H9 (cell line): ENCODE data around the gene SF3A1. TPM values are rescaled to one million over a fixed set of nuclear protein-coding genes. Genes with fewer than 3 reads are reported as not detected.

Source experiments
- DNase-seq: peaks from one replicate; pipeline ENCODE4 v3.0.0-alpha.2; 2017
- H2AFZ ChIP-seq: one replicate; pipeline ENCODE4 v1.6.1; 2013; ENCODE audit warnings: mild to moderate bottlenecking, low read length, control low read depth, moderate library complexity
- H2AK5ac ChIP-seq: 2 replicates; pipeline ENCODE4 v1.6.1; 2013; ENCODE audit warnings: low read length, control low read depth, mixed read lengths; ENCODE audit not compliant: insufficient read length
- H2BK120ac ChIP-seq: one replicate; pipeline ENCODE4 v1.6.1; 2013; ENCODE audit warnings: low read depth, mild to moderate bottlenecking, low read length, control low read depth, inconsistent platforms; ENCODE audit not compliant: poor library complexity, severe bottlenecking
- H2BK12ac ChIP-seq: 2 replicates; pipeline ENCODE4 v1.6.1; 2013; ENCODE audit warnings: low read length, control low read depth, mixed read lengths, low read depth; ENCODE audit not compliant: insufficient read length
- H2BK15ac ChIP-seq: 2 replicates; pipeline ENCODE4 v1.6.1; 2013; ENCODE audit warnings: low read depth, low read length, control low read depth
- H2BK20ac ChIP-seq: one replicate; pipeline ENCODE4 v1.6.1; 2013; ENCODE audit warnings: low read depth, mild to moderate bottlenecking, low read length, control low read depth, inconsistent platforms; ENCODE audit not compliant: poor library complexity, severe bottlenecking
- H2BK5ac ChIP-seq: 2 replicates; pipeline ENCODE4 v1.6.1; 2013; ENCODE audit warnings: low read length, control low read depth, mixed read lengths; ENCODE audit not compliant: insufficient read length
- H3K14ac ChIP-seq: 2 replicates; pipeline ENCODE4 v1.6.1; 2013; ENCODE audit warnings: low read length, control low read depth; ENCODE audit not compliant: insufficient read depth
- H3K18ac ChIP-seq: 2 replicates; pipeline ENCODE4 v1.6.1; 2013; ENCODE audit warnings: low read depth, mild to moderate bottlenecking, mixed read lengths, low read length, control low read depth; ENCODE audit not compliant: insufficient read length
- H3K23ac ChIP-seq: 2 replicates; pipeline ENCODE4 v1.6.1; 2013; ENCODE audit warnings: low read length, control low read depth, mixed read lengths, low read depth; ENCODE audit not compliant: insufficient read length
- H3K23me2 ChIP-seq: 2 replicates; pipeline ENCODE4 v1.6.1; 2013; ENCODE audit warnings: low read depth, mild to moderate bottlenecking, mixed read lengths, low read length, control low read depth; ENCODE audit not compliant: insufficient read length, poor library complexity, severe bottlenecking
- H3K27ac ChIP-seq: 2 replicates; pipeline ENCODE4 v1.5.1; 2013; ENCODE audit warnings: low read length, control low read depth, mixed read lengths, low read depth; ENCODE audit not compliant: insufficient read length
- H3K27me3 ChIP-seq: 2 replicates; pipeline ENCODE4 v1.6.1; 2013; ENCODE audit warnings: low read length, control low read depth, inconsistent platforms; ENCODE audit not compliant: insufficient read depth
- H3K4ac ChIP-seq: 2 replicates; pipeline ENCODE4 v1.6.1; 2013; ENCODE audit warnings: low read depth, mild to moderate bottlenecking, control low read depth, inconsistent platforms, low read length, moderate library complexity
- H3K4me1 ChIP-seq: 2 replicates; pipeline ENCODE4 v1.6.1; 2013; ENCODE audit warnings: low read length, control low read depth, inconsistent platforms; ENCODE audit not compliant: insufficient read depth
- H3K4me2 ChIP-seq: 2 replicates; pipeline ENCODE4 v1.6.1; 2013; ENCODE audit warnings: low read length, control low read depth, mixed read lengths; ENCODE audit not compliant: insufficient read length, insufficient read depth
- H3K56ac ChIP-seq: 2 replicates; pipeline ENCODE4 v1.6.1; 2013; ENCODE audit warnings: low read depth, mild to moderate bottlenecking, mixed read lengths, low read length, control low read depth; ENCODE audit not compliant: insufficient read length
- H3K79me1 ChIP-seq: 2 replicates; pipeline ENCODE4 v1.6.1; 2013; ENCODE audit warnings: low read depth, mild to moderate bottlenecking, moderate library complexity, low read length, control low read depth, inconsistent platforms; ENCODE audit not compliant: insufficient read depth, poor library complexity, severe bottlenecking
- H3K79me2 ChIP-seq: 2 replicates; pipeline ENCODE4 v1.6.1; 2013; ENCODE audit warnings: low read length, control low read depth, inconsistent platforms; ENCODE audit not compliant: insufficient read depth
- H3K9ac ChIP-seq: 2 replicates; pipeline ENCODE4 v1.6.1; 2013; ENCODE audit warnings: low read length, control low read depth, mixed read lengths; ENCODE audit not compliant: insufficient read length; ENCODE audit errors: extremely low read depth
- H3K9me3 ChIP-seq: one replicate; pipeline ENCODE4 v1.6.1; 2013; ENCODE audit warnings: low read depth, low read length, inconsistent platforms; ENCODE audit not compliant: control insufficient read depth
- H3T11ph ChIP-seq: one replicate; pipeline ENCODE4 v1.6.1; 2013; ENCODE audit warnings: mild to moderate bottlenecking, low read length, control low read depth, inconsistent platforms
- H4K20me1 ChIP-seq: one replicate; pipeline ENCODE4 v1.6.1; 2013; ENCODE audit not compliant: control insufficient read depth, insufficient read length, insufficient read depth
- H4K5ac ChIP-seq: 2 replicates; pipeline ENCODE4 v1.6.1; 2013; ENCODE audit warnings: low read depth, mild to moderate bottlenecking, mixed read lengths, low read length, control low read depth; ENCODE audit not compliant: insufficient read length
- H4K8ac ChIP-seq: replicated peaks from 2 replicates; pipeline ENCODE4 v1.6.1; 2013; ENCODE audit warnings: low read length, control low read depth, mixed read lengths, low read depth; ENCODE audit not compliant: insufficient read length
- H4K91ac ChIP-seq: 2 replicates; pipeline ENCODE4 v1.6.1; 2013; ENCODE audit warnings: low read depth, mild to moderate bottlenecking, moderate library complexity, mixed read lengths, low read length, control low read depth; ENCODE audit not compliant: insufficient read length
- H3K27ac Mint-ChIP-seq, 3 experiments: 2 replicates in 2 of 3; 3 replicates in 1 of 3; pipeline ENCODE4 v1.8.0; 2020 to 2021; ENCODE audit warnings: mixed read lengths in 3 of 3, mild to moderate bottlenecking in 1 of 3, moderate library complexity in 1 of 3
- H3K27me3 Mint-ChIP-seq: 2 replicates; pipeline ENCODE4 v1.8.0; 2021; ENCODE audit warnings: low read depth, mild to moderate bottlenecking, moderate library complexity, mixed read lengths
- H3K36me3 Mint-ChIP-seq, 3 experiments: 2 replicates in 2 of 3; 3 replicates in 1 of 3; pipeline ENCODE4 v1.8.0; 2020 to 2021; ENCODE audit warnings: low read depth in 3 of 3, mixed read lengths in 3 of 3; ENCODE audit not compliant: insufficient read depth in 1 of 3
- H3K4me1 Mint-ChIP-seq, 2 experiments: 2 replicates each; pipeline ENCODE4 v1.8.0; 2020; ENCODE audit warnings: mixed read lengths in 2 of 2
- H3K4me3 Mint-ChIP-seq, 2 experiments: 2 replicates in 1 of 2; 3 replicates in 1 of 2; pipeline ENCODE4 v1.8.0; 2020 to 2021; ENCODE audit warnings: mild to moderate bottlenecking in 2 of 2, mixed read lengths in 2 of 2, moderate library complexity in 1 of 2
- H3K9me3 Mint-ChIP-seq, 2 experiments: 2 replicates in 1 of 2; 3 replicates in 1 of 2; pipeline ENCODE4 v1.8.0; 2020; ENCODE audit warnings: mild to moderate bottlenecking in 2 of 2, mixed read lengths in 2 of 2, moderate library complexity in 1 of 2
- WGBS: extraction: QIAGEN DNeasy Blood & Tissue Kit; methylation state at CpG from one replicate; pipeline ENCODE4 v1.1.7; 2013; ENCODE audit warnings: missing lambda C conversion rate, low lambda C conversion rate, mixed read lengths; ENCODE audit not compliant: insufficient read length; ENCODE audit errors: extremely low coverage; 5-methylcytosine and 5-hydroxymethylcytosine counted together
- total RNA-seq: library from RNA; stranded (reverse); gene quantifications from 2 replicates; pipeline ENCODE4 v1.2.1, GENCODE V29; 2021
- TF ChIP-seq, protein P1 (sequence below): fragments of 200-600 bp; sonication (generic); conservative IDR thresholded peaks from 3 replicates; pipeline ENCODE4 v1.8.0; 2021; ENCODE audit warnings: antibody characterized with exemption, mild to moderate bottlenecking

The SF3A1 gene
- total RNA-seq, 1 experiment from 2014 or later, result 225 TPM

DNA sequence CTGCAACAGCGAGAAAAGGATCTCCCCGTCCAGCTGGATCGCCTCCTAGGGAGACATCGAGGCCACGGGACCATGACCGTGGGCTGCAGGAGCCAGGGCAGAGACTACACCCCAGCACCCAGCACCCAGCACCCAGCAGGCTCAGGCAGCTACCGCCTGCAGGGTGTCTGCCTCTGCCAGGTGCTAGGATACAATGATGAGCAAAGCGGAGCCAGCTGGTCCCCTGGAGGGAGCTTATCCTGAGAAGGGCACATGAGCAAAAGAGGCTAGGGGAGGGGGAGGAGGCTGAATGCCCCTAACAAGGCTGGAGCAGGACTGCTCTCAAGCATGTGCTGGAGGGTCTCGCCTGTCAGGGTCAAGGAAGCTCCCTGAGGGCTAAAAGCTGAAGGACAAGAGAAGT, 62.6 kb downstream of the SF3A1 start:
- no CpG with 5 or more reads among the region's 9 CpGs for WGBS
- peak overlapping the region in 2 of 3 experiments; percentile 49 to 55; a peak in 2 of 7 replicates for H3K27ac Mint-ChIP-seq

More for the DNA sequence above, 62.6 kb downstream of the SF3A1 start:
- H2BK15ac ChIP-seq, result no peak overlapping the region
- no peak overlapping the region for H3T11ph ChIP-seq
- no peak overlapping the region for H3K56ac ChIP-seq
- Mint-ChIP-seq H3K9me3 (peaks cover 0 to under 1% of the 10 kb centered on the region in 2 experiments; a peak in 1 of 5 replicates), H3K36me3 (peaks cover 4 to 12% (median 5%) of the 10 kb centered on the region in 3 experiments; a peak in 5 of 7 replicates), H3K27me3 (no peaks in the 10 kb centered on the region), H3K4me3 (no peak overlapping the region), H3K4me1 (peaks cover 2 to 10% of the 10 kb centered on the region in 2 experiments; a peak in 3 of 4 replicates)
- H3K9me3 ChIP-seq, result no peaks in the 10 kb centered on the region
- no peak overlapping the region for H3K27ac ChIP-seq
- H2BK120ac ChIP-seq, result no peak overlapping the region
- H3K9ac ChIP-seq, result no peak overlapping the region
- no peak overlapping the region for H2BK12ac ChIP-seq
- H3K4me2 ChIP-seq, result no peak overlapping the region
- no peak overlapping the region for H2AFZ ChIP-seq
- H2AK5ac ChIP-seq, result no peak overlapping the region
- no peak overlapping the region for H3K4ac ChIP-seq
- H3K27me3 ChIP-seq, result no peaks in the 10 kb centered on the region
- no peak overlapping the region for H4K91ac ChIP-seq
- no peaks in the 10 kb centered on the region for H3K79me1 ChIP-seq
- TF ChIP-seq, protein P1, sequence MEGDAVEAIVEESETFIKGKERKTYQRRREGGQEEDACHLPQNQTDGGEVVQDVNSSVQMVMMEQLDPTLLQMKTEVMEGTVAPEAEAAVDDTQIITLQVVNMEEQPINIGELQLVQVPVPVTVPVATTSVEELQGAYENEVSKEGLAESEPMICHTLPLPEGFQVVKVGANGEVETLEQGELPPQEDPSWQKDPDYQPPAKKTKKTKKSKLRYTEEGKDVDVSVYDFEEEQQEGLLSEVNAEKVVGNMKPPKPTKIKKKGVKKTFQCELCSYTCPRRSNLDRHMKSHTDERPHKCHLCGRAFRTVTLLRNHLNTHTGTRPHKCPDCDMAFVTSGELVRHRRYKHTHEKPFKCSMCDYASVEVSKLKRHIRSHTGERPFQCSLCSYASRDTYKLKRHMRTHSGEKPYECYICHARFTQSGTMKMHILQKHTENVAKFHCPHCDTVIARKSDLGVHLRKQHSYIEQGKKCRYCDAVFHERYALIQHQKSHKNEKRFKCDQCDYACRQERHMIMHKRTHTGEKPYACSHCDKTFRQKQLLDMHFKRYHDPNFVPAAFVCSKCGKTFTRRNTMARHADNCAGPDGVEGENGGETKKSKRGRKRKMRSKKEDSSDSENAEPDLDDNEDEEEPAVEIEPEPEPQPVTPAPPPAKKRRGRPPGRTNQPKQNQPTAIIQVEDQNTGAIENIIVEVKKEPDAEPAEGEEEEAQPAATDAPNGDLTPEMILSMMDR, result no peak
- peaks cover 5% of the 10 kb centered on the region for H3K23me2 ChIP-seq
- H3K14ac ChIP-seq, result no peak overlapping the region
- no peak overlapping the region for H3K23ac ChIP-seq
- H4K8ac ChIP-seq, result no peak overlapping the region
- H4K20me1 ChIP-seq, result no peaks in the 10 kb centered on the region
- no peak overlapping the region for H2BK5ac ChIP-seq
- no peaks in the 10 kb centered on the region for H3K79me2 ChIP-seq
- no peak overlapping the region for H3K18ac ChIP-seq
- H3K4me1 ChIP-seq, result no peaks in the 10 kb centered on the region; the same call in 1 of the 2 replicates
- H4K5ac ChIP-seq, result no peak overlapping the region
- no peak overlapping the region for H2BK20ac ChIP-seq
- DNase-seq, result no peak
